Measurements from ENCODE around the gene WDR20. TPM values are rescaled to one million over a fixed set of nuclear protein-coding genes. Genes with fewer than 3 reads are reported as not detected.
"Not testable (repeated sequence)": the region's sequence is repeated elsewhere in the genome, so short reads cannot be mapped to it uniquely, and the experiment has no call there.

WDR20 gene
- polyA plus RNA-seq, 3 donors = 28.3 to 31.1 (median 30.4) TPM

DNA sequence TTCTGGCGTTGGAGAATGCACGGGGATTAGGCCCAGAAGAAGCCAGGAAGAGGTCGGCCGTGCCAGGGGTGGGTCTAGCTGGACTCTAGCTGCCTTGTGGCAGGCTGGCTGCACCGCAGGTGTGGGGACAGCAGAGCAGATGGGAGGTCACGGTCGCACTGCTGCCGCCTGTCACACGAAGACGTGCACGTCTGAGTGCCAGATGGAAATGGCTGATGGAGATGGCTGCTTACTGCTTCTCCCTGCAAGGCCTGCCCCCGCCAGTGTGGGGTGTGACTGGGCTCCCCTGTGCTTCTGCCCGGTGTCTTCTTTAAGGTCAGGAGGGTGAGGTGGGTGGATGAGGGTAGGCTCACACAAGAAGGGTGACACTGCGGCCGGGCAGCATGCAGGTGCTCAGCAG, 86.2 kb downstream of the WDR20 start:
- no peak for DNase-seq (ENCODE audit: extremely low read depth in 1 of 11, low read depth in 9 of 11, low spot score in 4 of 11)

- DNase-seq (ENCODE audit: extremely low read depth in 1 of 11, low read depth in 9 of 11, low spot score in 4 of 11) = no peak
Measured at GRCh38 chr14:102226356-102227125, 86.8 kb downstream of the WDR20 start.

DNA sequence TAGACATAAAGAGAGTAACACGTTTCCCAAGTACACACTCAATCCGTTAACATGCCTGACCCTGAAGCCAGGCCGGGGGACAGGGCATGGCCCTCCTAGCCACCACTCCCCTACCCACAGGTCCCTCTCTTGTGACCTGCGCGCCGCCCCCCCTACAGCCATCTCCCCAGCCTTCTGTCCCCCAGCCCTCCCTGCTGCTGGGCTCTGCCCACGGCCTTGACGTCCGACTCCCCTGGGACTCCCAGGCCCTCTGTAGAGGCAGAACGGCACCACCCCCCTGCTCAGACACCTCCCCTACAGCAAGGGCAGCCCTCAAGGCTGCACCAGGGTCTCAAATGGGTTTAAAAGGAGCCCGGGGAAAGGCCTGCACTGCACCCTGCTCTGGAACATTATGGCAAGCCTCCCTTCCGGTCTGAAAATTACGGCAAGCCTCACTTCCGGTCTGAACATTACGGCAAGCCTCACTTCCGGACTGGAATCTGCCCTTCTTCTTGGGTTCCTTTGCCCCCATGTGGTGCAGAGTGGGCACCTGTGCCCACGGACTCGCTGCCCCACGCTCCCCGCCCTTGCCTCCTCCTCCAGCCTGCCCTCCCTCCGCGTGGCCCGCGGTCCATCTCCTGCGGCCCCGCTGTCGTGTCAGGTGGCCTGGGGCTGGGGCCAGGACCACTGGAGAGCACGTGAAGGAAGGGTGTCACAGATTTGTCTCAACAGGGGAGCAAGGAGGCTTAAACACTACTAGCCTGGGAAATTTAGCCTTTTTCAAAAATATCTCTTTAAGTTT, 87.7 kb downstream of the WDR20 start:
- no peak for DNase-seq (ENCODE audit: extremely low read depth in 1 of 11, low read depth in 9 of 11, low spot score in 4 of 11)

DNA sequence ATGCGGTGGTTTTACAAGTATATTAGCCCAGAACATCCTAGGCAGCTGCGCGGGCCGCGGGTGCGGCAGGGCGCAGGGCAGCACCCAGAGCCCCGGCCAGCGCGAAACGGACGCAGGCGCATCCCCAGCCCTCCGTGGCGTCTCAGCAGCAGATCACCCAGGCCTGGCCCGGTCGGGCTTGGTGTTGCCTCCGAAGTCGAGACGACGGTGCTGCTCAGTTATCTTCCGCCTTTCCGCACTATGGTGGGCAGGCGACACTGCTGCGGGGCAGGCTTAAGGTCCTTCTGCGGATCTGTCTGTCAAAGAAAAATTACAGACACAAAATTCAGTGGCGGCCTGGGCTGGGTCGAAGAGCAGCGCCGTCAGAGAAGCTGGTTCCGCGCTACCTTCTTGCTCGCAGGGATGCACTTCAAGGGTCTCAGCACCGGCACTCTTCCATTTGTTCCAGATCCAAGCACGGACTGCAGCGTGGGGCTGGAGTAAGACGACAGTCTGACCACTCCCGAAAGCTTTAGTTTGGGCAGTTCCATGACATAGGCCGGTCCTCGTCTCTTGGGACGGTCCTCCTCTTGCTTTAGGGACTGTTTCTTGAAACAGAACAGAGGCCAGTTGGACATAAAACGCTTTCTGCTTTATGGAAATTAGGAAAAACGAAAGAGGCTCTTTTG, 89.5 kb downstream of the WDR20 start:
- DNase-seq (ENCODE audit: extremely low read depth in 1 of 11, low read depth in 9 of 11, low spot score in 4 of 11) = no peak

DNA sequence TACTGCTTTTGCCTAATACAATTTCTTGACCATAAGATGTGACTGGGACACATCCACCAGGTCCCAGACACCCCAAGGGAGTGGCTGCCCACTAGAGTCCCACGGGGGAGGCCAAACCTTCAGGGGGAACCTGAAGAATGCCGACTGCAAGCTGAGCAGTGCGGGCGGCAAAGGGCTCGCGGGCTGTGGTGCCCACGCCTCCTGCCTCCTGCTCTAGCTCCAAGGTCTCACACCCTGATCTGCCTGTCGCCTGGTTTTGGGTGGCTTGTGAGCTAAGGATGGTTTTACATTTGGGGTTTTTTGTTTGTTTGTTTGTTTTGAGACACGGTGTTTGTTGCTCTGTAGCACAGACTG, 90.0 kb downstream of the WDR20 start:
- DNase-seq (ENCODE audit: extremely low read depth in 1 of 11, low read depth in 9 of 11, low spot score in 4 of 11) = no peak

DNA sequence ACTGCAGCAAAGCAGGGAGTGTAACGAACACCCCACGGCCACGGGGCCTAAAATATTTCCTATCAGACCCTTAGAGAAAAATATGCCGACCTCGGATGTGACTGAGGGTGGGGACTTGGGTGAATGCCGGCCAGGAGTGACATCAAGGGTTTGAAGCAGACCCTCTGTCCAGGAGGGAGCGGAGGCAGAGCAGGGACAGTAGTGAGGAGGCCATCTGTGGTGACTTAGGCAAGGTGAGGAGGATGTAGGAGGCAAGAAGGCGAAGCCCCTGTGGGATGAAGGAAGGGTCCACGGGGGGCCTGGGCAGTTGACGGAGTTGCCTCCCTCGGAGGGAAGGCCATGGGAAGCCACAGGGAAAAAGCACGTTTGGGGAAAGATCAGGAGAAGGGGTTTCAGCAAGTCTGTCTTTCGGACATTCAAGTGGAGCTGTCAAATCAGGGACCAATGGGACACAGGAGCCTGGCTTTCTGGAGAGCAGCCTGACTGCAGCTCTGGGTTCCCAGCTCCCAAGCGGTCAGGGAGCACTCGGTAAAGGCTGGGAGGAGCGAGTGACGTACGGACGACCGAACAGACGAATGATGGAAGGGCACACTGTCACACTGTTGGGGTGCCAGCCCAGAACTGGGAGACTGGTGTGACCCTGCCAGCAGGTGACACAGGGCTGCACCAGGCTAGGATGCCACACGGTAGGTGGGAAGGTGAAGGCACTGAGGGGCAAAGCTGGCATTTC, 90.9 kb downstream of the WDR20 start:
- DNase-seq (ENCODE audit: extremely low read depth in 1 of 11, low read depth in 9 of 11, low spot score in 4 of 11) = no peak

GRCh38 chr14:102231476-102232347, 92.0 kb downstream of the WDR20 start:
- DNase-seq (ENCODE audit: extremely low read depth in 1 of 11, low read depth in 9 of 11, low spot score in 4 of 11) = no peak

DNA sequence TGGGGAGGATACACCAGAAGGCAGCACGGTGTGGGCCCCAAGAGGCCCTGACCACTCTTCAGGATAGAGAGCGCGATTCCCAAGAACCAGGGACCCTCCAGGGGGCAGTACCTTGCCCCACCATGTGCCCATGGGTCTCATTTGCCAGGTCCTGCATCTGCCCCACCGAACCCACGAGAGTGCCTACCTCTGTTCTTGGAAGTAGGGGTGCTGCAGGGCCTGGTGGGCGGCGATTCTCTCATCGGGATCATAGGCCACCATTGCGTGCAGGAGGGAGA, 92.6 kb downstream of the WDR20 start:
- no peak for DNase-seq (ENCODE audit: extremely low read depth in 1 of 11, low read depth in 9 of 11, low spot score in 4 of 11)

DNA sequence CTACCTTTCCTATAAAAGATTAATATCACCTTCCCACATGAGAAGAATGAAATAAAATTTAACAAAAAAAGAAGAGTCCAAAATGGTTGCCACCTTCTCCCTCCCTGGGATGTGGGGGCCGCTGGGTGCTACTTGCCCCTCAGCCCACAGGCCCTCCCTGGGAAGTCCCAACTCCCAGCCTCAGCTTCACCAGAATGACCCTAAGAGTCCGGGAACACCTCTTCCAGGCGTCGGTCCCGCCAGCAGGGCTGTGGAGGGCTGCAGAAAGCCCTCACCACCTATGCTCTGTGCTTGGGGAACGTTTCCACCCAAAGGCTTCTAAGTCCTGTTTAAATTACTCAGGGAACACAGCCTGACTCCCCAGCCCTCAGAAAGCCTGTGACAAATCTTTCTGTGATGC, 93.4 kb downstream of the WDR20 start:
- DNase-seq (ENCODE audit: extremely low read depth in 1 of 11, low read depth in 9 of 11, low spot score in 4 of 11) = no peak

DNA sequence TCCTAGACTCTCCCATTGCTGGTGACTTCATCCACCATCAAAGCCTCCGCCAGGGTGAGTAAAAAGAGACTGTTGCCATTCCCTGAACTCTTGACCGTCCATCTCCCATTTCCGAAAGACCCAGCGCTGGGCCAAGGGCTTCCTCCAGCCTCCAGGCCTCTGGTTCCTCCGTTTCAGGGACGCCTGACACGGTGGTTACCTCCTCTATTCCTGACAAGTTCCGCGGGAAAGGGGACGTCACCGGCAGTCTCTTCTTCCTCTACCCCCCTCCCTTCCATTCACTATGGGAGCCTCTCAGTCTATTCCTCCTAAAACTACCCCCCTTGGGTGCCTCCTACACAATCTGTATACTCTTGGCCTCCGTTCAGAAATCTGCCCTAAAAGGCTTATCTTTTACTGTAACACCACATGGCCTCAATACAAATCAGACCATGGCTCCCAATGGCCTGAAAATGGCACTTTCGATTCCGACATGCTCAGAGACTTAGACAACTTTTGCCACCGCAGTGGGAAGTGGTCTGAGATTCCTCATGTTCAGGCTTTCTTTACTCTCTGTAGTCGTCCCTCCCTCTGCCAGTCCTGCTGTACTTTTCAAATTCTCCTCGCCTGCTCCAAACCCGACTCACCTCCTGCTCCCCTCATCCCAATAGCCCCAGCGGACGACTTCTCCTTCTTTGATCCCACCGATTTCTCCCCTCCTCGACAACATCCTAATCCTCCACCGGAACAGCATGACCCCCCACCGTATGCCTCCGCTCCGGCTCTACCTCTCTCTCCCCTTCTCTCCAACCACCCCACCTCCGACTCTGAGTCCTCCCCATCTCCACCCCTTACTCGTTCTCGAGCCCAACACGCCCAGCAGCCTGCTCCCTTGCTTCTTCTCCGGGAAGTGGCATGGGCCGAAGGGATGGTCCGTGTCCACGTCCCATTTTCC, 94.9 kb downstream of the WDR20 start:
- no peak for DNase-seq (ENCODE audit: extremely low read depth in 1 of 11, low read depth in 9 of 11, low spot score in 4 of 11)

GRCh38 chr14:102235275-102235897, 95.7 kb downstream of the WDR20 start:
- DNase-seq (ENCODE audit: extremely low read depth in 1 of 11, low read depth in 9 of 11, low spot score in 4 of 11) = peak; percentile 33 to 70 (median 53)

GRCh38 chr14:102236026-102236425, 96.3 kb downstream of the WDR20 start:
- DNase-seq (ENCODE audit: extremely low read depth in 1 of 11, low read depth in 9 of 11, low spot score in 4 of 11) = no peak

DNA sequence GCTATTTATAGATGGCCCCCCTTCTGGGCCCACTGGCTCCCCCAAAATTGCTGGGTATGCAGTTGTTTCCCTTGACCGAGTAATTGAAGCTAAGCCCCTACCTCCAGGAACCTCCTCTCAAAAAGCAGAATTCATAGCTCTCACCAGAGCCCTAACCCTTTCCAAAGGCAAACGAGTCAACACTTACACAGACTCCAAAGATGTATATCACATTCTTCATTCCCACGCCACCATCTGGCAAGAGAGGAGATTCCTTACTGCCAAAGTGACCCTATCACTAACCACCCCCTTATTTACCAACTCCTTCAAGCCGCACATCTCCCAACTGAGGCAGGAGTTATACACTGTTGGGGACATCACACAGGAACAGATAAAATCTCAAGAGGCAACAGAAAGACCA, 98.4 kb downstream of the WDR20 start:
- no peak for DNase-seq (ENCODE audit: extremely low read depth in 1 of 11, low read depth in 9 of 11, low spot score in 4 of 11)

DNA sequence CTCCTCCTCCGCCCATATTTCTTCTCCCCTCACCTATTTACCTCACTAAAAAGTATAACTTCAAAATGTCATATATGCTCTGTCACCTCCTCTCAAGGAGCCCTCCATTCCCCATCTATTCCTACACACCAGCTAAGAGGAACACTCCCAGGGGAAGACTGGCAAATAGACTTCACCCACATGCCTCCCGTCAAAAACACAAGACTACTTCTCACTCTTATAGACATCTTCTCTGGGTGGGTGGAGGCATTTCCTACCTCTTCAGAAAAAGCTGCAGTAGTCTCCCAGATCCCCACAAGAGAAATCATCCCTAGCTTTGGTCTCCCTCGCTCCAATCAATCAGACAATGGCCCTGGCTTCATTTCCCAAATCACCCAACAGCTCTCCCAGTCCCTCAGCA, 99.1 kb downstream of the WDR20 start:
- no peak for DNase-seq (ENCODE audit: extremely low read depth in 1 of 11, low read depth in 9 of 11, low spot score in 4 of 11)

- no peak for DNase-seq (ENCODE audit: extremely low read depth in 1 of 11, low read depth in 9 of 11, low spot score in 4 of 11)
Measured at GRCh38 chr14:102239231-102239630, 99.5 kb downstream of the WDR20 start.

- DNase-seq (ENCODE audit: extremely low read depth in 1 of 11, low read depth in 9 of 11, low spot score in 4 of 11) = not testable (repeated sequence)
Measured at GRCh38 chr14:102240481-102240880, 100.8 kb downstream of the WDR20 start.

- no peak for DNase-seq (ENCODE audit: extremely low read depth in 1 of 11, low read depth in 9 of 11, low spot score in 4 of 11)
Measured at GRCh38 chr14:102241147-102241546, 101.5 kb downstream of the WDR20 start.

All from renal cortex interstitium (tissue), 11 donors.